ENCODE data around the gene CARM1.
A peak's percentile ranks its signal among the peaks of the same experiment; 100 is the strongest.
"Not testable (repeated sequence)": the region's sequence is repeated elsewhere in the genome, so short reads cannot be mapped to it uniquely, and the experiment has no call there.

The CARM1 gene

GRCh38 chr19:10848230-10848856 is 23.0 kb upstream of the CARM1 start, which contains the start of gene C19orf38:
TSS of gene C19orf38 (plus strand) at chr19:10848415. CDS start at chr19:10848509, 94 bp downstream.
- no peak for DNase-seq

- DNase-seq, result no peak
Measured at GRCh38 chr19:10850631-10851030, 20.7 kb upstream of the CARM1 start.

GRCh38 chr19:10852098-10852800 is 19.1 kb upstream of the CARM1 start:
- peak; percentile 82 for DNase-seq

- DNase-seq, result no peak
Measured at GRCh38 chr19:10852941-10853340, 18.4 kb upstream of the CARM1 start.

GRCh38 chr19:10854350-10855089 is 16.8 kb upstream of the CARM1 start:
- DNase-seq, result no peak

- peak; percentile 23 for DNase-seq
Measured at GRCh38 chr19:10855879-10856522, 15.4 kb upstream of the CARM1 start.

- DNase-seq, result not testable (repeated sequence)
Measured at GRCh38 chr19:10856899-10857298, 14.5 kb upstream of the CARM1 start.

- peak; percentile 22 for DNase-seq
Measured at GRCh38 chr19:10858204-10858828, 13.0 kb upstream of the CARM1 start.

GRCh38 chr19:10861103-10861651 is 10.2 kb upstream of the CARM1 start:
- peak; percentile 29 for DNase-seq

- no peak for DNase-seq
Measured at GRCh38 chr19:10862561-10863106, 8.7 kb upstream of the CARM1 start.

- DNase-seq, result peak; percentile 67
Measured at GRCh38 chr19:10863107-10863717, 8.1 kb upstream of the CARM1 start.

- DNase-seq, result peak; percentile 73
Measured at GRCh38 chr19:10864538-10864899, 6.8 kb upstream of the CARM1 start.

GRCh38 chr19:10866495-10866894 is 4.9 kb upstream of the CARM1 start:
- DNase-seq, result no peak

- no peak for DNase-seq
Measured at GRCh38 chr19:10868872-10869547, 2.3 kb upstream of the CARM1 start.

GRCh38 chr19:10869872-10870311 is 1.5 kb upstream of the CARM1 start:
- DNase-seq, result not testable (repeated sequence)

- no peak for DNase-seq
Measured at GRCh38 chr19:10870501-10870954, 825 bp upstream of the CARM1 start.

- peak; percentile 25 for DNase-seq
Measured at GRCh38 chr19:10871711-10872545, 575 bp downstream of the CARM1 start.

GRCh38 chr19:10872546-10873107 is 1.3 kb downstream of the CARM1 start:
- no peak for DNase-seq

GRCh38 chr19:10874024-10874423 is 2.7 kb downstream of the CARM1 start:
- no peak for DNase-seq
